ENCODE measurements around the gene UVRAG. TPM values are rescaled to one million over a fixed set of nuclear protein-coding genes. Genes with fewer than 3 reads are reported as not detected.
"Not testable (repeated sequence)": the region's sequence is repeated elsewhere in the genome, so short reads cannot be mapped to it uniquely, and the experiment has no call there.

The UVRAG gene
- total RNA-seq, 1 donor from 2014 or later = 8.8 TPM

DNA sequence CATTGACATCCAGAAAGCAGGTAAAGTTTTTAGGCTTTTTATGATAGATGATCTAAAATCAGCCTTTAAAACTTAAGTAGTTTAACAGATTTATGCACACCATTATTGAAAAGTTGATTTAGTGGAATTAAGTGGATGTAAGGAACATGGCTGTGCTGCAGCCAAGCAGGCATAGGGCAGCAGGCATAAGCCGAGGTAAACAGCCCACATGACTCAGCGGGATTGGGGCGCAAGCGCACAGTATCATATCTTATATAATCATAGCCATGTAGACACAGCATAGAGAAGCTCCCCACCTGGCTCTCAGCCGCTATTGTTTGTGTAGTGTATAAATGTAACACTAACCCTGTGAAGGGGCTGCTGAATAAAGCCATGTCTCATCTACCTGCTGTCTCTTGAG lies 233.8 kb downstream of the UVRAG start:
- DNase-seq (ENCODE audit: low spot score) (no peak), ATAC-seq (no peak)

DNA sequence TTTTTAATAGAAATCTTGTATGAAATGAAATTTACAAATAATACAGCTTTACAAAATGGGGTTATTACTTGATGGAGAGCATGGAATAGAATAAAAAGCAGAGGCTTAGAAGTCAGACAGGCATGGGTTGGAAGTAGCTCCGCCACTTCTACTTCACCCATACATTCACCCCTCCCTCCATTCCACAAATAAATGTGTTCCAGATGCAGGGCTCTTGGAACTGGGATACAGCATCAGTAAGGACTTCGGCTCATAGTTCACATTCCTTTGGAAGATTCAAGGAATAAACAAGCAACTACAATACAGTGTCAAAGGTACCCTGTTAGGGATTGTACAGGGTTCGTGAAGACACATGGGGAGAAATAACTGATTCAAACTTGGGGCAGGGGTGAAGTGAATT lies 234.5 kb downstream of the UVRAG start:
- DNase-seq (ENCODE audit: low spot score) = no peak
- ATAC-seq = no peak

DNA sequence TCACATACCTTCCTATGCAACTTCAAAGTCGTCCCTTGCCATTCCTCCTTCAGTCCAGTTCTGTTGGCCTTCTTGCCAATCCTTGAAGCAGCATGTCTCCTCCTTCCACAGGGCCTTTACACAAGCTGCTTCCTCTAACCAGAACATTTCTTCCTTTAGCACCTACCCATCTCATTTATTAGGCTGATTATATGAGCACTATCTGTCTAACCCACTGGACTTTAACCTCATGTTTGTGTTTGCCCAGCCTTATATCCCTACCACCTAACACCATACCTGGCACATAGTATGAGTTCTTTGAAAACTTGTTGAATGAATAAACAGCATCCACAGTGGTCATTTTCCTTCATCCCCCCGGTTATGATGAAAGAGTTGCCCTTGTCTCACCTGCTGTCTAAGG lies 236.9 kb downstream of the UVRAG start:
- ATAC-seq = peak; percentile 18

DNA sequence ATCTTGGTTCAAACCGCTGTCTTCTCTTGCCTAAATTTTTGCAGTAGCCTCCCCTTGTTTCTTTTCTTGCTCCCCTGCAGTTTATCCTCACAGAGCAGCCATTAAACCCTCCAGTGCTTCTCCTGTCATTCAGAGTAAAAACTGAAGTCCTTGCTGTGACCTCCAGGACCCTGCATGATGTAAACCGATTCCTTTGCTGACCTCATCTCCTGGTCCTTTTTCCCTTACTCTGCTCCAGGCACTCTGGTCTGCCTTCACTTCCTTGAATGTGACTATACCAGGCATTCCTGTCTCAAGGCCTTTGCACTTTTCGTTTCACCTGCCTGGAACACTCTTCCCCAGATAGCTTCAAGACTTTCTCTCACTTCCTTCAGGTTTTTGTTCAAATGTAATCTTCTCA lies 239.3 kb downstream of the UVRAG start:
- ATAC-seq (no peak), DNase-seq (ENCODE audit: low spot score) (no peak)

More for the DNA sequence above, 236.9 kb downstream of the UVRAG start:
- DNase-seq (ENCODE audit: low spot score) = no peak

DNA sequence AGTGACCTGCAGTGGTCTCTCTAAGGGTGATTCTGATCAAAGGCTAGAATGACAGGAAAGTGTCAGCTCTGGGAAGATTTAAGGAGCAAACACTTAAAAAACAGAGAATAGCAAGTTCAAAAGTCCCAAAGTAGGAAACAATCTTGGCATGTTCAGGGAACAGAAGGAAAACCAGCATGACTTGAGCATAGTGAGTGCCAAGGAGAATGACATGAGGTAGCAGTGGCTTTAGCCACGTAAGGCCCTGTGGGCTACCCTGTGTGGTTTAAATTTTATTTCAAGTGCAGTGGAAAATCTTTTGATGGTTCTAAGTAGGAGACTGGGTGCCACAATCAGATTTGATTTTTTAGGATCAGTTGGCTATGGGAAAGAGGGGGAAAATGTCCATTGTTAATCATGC lies 241.9 kb downstream of the UVRAG start:
- no peak for DNase-seq (ENCODE audit: low spot score)
- no peak for ATAC-seq

DNA sequence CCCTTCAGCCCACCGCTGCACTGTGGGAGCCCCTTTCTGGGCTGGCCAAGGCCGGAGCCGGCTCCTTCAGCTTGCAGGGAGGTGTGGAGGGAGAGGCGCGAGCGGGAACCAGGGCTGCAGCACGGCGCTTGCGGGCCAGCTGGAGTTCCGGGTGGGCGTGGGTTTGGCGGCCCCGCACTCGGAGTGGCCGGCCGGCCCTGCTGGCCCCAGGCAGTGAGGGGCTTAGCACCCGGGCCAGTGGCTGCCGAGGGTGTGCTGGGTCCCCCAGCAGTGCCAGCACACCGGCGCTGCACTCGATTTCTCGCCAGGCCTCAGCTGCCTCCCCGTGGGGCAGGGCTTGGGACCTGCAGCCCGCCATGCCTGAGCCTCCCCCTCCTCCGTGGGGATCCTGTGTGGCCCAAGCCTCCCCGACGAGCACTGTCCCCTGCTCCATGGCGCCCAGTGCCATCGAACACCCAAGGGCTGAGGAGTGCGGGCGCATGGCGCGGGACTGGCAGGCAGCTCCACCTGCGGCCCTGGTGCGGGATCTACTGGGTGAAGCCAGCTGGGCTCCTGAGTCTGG lies 245.5 kb downstream of the UVRAG start:
- DNase-seq (ENCODE audit: low spot score); ATAC-seq: not testable (repeated sequence)

DNA sequence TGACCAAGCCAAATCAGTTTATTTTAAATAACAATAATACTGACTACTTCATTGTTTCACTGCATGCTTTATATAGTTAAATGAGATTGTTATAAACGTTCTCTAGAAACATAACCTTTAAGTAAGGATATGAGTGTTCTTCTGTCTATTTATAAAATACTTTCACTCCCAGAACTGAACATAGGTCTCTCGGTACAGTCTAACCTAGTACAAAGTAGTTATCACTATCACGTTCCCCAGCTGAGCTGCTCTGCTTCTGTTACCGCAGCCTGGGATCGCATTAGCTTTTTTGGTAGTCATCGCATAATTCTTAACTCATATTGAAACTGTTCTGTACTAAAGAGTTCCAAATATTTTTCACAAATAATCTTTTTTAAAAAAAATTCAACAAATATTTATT lies 247.7 kb downstream of the UVRAG start:
- ATAC-seq = no peak
- DNase-seq (ENCODE audit: low spot score) = no peak

DNA sequence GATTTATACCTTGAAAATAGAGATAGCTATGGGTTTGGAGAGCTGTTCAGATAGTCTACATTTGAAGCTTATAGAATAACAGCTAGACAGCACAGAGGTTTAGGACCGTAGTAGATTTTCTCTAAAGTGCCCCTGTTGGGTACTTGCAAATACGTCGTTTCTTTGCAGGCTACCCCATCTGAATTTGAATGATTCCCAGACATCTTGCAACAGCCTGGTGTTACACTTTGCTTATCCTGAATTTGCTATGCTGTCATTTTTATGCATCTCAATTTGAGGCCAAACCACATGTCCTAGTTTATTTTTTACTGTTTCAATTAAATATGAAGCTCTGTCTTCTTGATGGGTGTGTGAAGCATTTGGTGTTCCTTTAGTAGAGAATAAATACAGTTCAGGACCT lies 249.2 kb downstream of the UVRAG start:
- DNase-seq (ENCODE audit: low spot score) (no peak), ATAC-seq (no peak)

DNA sequence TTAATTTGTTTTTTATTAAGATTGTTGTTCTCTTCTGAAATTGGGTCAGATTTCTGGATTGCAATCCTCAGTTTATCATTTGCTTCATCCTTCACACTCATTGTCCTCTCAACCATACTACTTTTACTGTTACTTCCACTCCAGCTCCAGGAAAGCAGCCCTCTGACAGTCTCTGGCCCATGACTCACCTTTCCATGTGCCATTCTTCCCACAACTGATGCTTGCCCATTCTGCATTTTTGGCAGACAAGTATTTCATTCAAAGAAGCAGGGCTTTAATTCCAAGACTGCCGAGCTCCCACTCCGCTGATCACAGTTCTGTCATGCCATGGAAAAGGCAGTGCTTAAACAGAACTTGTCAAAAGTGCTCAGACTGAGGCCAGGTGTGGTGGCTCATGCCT lies 252.1 kb downstream of the UVRAG start:
- DNase-seq (ENCODE audit: low spot score) (no peak), ATAC-seq (no peak)

DNA sequence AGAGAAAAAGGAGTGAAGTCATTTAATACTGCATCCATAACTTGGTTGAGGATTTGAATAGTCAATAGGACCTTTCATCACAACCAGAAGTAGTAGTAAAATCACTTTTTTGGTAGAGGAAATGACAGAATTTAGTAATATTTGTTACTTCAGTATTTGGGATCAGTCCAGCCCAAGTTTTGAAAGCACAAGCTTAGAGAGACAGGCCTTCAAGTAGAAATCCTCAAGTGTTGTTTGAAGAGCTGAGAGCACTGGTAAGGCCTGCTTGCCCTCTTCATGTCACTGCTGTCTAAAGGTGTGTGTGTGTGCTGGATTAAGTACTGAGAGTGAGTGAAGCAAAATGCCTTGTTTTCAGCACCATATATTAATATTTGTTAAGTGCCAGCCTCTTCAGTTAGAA lies 254.0 kb downstream of the UVRAG start:
- no peak for ATAC-seq
- DNase-seq (ENCODE audit: low spot score) = no peak

DNA sequence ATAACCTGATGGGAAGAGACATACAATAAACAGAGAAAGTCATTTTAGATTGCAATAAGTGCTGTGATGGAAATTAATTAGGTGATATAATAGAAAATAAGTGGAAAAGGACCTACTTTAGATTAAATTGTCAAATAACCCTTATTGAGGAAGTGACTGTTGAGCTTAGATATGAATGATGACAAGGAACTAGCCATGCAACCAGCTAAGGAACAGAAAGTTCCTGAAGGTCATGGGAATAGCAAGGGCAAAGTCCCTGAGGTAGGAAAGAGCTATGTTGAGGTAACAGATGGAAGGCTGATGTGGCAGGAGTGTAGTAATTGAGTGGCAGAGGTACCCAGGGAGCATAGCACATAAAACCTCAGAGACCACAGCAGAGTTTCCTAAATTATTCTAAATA lies 256.1 kb downstream of the UVRAG start:
- ATAC-seq = no peak
- no peak for DNase-seq (ENCODE audit: low spot score)

DNA sequence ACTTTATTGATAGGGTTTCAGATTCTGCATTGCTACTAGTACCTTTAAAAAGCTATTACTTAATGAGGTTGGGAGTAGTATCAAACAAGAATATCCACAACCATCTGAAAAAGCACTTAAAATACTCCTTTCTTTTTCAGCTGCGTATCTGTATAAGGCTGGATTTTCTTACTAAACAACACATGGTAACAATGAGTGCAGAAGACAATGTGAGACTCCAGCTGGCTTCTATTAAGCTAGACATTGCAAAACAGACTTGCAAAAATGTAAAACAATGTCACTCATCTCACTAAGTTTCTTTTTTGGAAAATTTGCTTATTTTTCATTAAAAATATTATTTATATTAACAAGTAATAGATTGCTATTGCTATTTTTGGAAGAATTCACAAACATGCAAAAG lies 258.7 kb downstream of the UVRAG start:
- DNase-seq (ENCODE audit: low spot score) (no peak), ATAC-seq (no peak)

DNA sequence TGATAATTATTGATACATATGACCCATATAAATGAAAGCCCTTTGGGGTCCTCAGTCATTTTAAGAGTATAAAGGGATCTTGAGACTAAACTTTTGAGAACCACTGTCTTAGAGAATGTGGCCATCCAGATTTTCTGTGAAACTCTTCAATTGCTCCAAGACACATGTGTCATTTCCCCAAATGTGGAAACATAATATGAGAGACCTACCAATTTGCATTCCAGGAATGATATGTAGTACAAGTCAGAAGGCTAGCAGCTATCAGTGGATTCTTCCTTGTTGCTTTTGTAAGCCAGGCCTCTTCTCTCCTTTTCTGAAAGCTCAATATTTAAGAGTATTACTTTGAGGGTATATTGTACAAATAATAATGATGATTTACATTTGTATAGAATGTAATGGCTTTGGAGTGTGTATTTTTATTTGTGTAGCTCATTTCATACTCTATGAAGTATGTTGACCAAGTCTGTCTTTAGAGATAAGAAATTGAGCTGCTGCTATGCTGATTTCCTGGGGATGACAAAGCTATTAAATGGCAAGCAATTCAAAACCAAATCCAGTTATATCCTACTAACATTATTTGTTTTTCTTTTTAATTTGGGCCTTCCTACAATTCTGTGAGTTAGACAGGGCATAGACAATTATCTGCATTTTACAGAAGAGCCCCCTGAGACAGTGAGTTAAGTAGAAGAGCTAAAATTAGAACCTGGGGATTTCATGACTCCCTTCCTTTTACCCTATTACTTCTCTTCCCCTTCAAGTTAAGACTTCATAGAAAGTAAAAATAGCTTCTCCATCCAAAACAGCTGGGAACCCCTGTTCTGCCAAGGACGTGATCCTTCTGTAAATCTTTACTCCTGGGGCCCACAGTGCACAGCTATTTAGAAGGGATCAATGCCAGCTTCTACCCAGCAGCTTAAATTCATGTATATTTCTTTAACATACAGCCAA lies 259.4 kb downstream of the UVRAG start:
- no peak for ATAC-seq

DNA sequence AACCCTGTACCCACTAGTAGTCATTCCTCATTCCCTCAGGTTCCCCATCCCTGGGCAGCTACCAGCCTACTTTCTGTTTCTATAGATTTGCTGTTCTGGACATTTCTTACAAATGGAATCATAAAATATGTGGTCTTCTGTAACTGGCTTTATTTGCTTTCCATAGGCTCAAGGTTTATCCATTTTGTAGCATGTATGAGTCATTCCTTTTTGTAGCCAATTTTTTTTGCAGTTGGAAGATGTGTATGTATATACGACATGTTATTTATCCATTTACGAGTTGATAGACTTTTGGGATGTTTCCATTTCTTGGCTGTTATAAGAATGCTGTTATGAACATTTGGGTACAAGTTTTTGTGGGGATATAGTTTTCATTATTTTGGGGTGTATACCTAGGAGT lies 260.7 kb downstream of the UVRAG start:
- DNase-seq (ENCODE audit: low spot score) = no peak
- ATAC-seq = no peak

More for the DNA sequence above, 259.4 kb downstream of the UVRAG start:
- DNase-seq (ENCODE audit: low spot score) = no peak

DNA sequence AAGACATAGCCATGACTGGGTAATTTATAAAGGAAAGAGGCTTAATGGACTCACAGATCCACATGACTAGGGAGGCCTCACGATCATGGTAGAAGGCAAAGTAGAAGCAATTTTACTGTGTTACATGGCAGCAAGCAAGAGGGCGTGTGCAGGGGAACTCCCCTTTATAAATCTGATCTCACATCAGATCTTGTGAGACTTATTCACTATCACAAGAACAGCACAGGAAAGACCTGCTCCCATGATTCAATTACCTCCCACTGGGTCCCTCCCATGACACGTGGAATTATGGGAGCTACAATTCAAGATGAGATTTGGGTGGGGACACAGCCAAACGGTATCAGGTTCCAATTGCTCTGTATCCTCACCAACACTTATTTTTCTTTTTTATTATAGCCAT lies 261.2 kb downstream of the UVRAG start:
- DNase-seq (ENCODE audit: low spot score); ATAC-seq: not testable (repeated sequence)

DNA sequence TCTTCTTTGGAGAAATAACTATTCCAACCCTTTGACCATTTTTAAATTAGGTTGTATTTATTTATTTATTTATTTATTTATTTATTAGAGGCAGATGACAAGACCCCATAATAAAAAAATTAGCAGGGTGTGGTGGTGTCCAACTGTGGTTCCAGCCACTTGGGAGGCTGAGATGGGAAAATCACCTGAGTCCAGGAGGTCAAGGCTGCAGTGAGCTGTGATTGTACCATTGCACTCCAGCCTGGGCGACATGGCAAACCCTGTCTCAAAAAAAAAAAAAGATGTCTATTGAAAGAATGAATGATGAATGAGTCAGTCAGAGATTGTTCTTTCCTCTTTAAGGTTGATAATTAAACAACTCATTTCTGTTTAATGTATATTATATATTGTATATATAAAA lies 261.7 kb downstream of the UVRAG start:
- no peak for DNase-seq (ENCODE audit: low spot score)
- no peak for ATAC-seq

DNA sequence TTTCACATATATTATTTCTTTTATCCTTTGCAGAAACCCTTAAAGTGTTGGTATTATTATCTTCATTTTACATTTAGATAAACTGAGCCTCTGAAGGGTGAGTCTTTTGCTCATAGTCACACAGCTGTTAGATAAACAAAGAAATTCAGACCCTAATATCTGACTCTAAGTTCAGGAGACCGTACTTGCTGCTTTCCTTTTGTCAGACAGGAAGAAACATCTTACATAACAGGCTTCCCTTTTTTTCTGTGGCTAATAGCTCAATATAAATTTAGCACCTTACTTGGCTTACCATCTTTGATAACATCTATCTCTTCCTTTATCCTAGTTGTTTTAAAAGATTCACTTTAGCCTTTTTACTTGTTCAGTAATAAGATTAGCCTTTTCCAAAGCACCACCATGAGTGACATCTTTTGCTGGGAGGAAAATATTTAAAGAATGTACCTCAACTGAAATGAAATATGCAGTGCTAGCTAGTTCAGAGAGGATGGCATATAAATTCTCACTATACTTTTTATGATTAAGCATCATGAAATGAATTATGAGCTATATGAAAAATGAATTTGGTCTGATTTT lies 262.7 kb downstream of the UVRAG start:
- DNase-seq (ENCODE audit: low spot score) = no peak

DNA sequence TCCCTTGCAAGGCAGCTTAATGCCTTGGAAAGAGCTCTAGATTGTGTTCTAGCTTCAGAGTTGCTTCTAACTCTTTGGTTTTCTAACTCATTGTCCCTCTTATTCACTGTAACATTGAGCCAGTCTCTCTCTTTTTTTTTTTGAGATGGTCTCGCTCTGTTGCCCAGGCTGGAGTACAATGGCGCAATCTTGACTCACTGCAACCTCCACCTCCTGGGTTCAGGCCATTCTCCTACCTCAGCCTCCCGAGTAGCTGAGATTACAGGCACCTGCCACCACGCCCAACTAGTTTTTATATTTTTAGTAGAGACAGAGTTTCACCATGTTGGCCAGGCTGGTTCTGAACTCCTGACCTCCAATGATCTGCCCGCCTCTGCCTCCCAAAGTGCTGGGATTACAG lies 266.1 kb downstream of the UVRAG start:
- not testable (repeated sequence) for DNase-seq (ENCODE audit: low spot score); ATAC-seq

More for the DNA sequence above, 262.7 kb downstream of the UVRAG start:
- ATAC-seq = no peak

DNA sequence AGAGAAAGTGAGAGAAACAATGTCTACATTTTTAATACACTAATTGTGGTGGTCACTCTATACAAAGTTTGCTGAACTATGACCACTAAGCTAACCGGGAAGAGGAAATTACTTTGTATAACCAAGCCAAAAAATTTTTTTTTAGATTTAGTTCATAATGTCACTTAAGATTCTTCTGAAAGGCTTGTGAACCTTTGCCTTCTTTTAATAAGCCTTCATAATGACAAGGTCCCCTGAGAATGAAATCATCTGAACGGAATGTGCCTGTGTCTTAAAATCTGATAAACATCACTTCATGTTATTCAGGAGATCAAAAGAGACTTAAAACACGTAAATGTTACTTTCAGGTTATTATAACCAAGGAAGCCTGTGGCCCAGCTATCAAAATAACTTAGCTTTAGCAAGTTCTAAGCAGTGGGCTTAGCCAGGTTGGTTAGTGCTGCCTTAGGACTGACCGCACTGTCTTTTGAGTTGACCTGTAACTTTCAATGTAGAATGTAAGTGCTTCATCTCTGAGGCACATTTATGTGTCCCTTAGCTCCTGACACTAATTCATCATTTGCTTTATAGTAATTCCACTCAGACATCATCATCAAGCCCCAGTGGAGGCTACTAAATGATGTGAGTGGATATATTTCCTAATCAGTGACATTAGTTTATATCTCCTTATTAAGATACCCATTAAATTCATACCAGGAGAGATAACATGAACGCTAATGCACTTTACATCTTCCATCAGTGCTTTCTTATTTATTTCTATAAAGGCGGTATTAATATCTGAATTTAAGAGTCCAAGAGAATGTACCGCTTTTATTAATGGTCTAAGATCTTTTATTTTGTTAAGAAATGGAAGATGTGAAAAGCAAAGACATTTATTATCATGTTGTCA lies 268.8 kb downstream of the UVRAG start:
- ATAC-seq (no peak), DNase-seq (ENCODE audit: low spot score) (no peak)

DNA sequence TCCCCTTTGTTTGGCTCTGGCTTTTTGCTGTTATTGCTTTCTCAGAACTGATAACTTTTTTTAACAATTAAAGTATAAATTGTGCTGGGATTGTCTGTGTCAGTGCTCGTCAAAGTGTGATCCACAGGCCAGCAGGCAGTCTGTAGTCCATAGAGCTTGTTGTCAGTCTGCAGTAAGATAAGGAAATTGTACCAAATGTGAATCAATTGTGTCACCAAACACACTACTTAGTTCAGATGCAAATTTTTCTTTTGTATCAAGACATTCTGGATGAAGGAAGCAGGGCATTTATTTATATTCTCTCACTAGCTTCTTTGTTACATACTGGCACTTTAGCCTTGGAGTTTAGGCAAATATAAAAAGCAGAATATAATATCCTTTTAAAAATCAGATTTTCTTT lies 270.3 kb downstream of the UVRAG start:
- ATAC-seq (no peak), DNase-seq (ENCODE audit: low spot score) (no peak)

Measured in left lobe of liver (tissue), 2 donors.